Hepatocyte (in vitro differentiated cells): Measurements from ENCODE around the gene WHRN.

ENCODE experiments used
- CTCF ChIP-seq: fragments of 200-600 bp; sonication (generic); IDR thresholded peaks from 2 replicates; pipeline ENCODE4 v1.5.1; 2016; ENCODE audit warnings: antibody characterized with exemption, mild to moderate bottlenecking; ENCODE audit not compliant: poor library complexity
- EZH2 ChIP-seq: fragments of 200-600 bp; sonication (generic); IDR thresholded peaks from 2 replicates; pipeline ENCODE4 v1.6.1; 2016; ENCODE audit warnings: antibody characterized with exemption, mild to moderate bottlenecking, borderline replicate concordance
- EZH2phosphoT487 ChIP-seq: fragments of 200-600 bp; sonication (generic); IDR thresholded peaks from one replicate; pipeline ENCODE4 v1.6.1; 2018; ENCODE audit warnings: antibody characterized with exemption, mild to moderate bottlenecking, low read depth, moderate library complexity; ENCODE audit not compliant: unreplicated experiment, severe bottlenecking

DNA sequence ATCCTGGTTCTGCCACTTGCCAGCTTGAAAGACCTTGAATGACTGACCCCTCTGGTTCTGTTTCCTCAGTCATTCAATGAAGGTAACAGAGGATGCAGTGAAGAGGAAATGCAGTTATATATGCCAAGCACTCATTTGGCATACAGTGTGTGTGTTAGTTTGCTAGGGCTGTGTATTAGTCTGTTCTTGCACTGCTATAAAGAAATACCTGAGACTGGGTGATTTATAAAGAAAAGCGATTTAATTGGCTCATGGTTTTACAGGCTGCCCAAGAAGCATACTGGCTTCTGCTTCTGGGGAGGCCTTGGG, 8.6 kb upstream of the WHRN start:
- TF ChIP-seq CTCF = no peak
- no peak for TF ChIP-seq EZH2phosphoT487
- TF ChIP-seq EZH2 = no peak
